Tibial nerve (tissue), 3 donors: ENCODE measurements around the gene DLX4.

Source experiments
- POLR2A ChIP-seq, 2 donors: fragments of 450-650 bp; IDR thresholded peaks; one replicate each; pipeline ENCODE4 v1.6.1; 2017; ENCODE audit warnings: antibody characterized with exemption in 2 of 2, mild to moderate bottlenecking in 2 of 2, moderate library complexity in 2 of 2
- TF ChIP-seq, protein P1 (sequence below), 5 experiments: fragments of 200-600 bp in 3 of 5; fragments of 450-650 bp in 2 of 5; sonication (generic) in 3 of 5; IDR thresholded peaks; one replicate each; pipeline ENCODE4 v1.5.1; 2016 to 2019; ENCODE audit warnings: antibody characterized with exemption in 5 of 5, mild to moderate bottlenecking in 3 of 5, moderate library complexity in 2 of 5

DNA sequence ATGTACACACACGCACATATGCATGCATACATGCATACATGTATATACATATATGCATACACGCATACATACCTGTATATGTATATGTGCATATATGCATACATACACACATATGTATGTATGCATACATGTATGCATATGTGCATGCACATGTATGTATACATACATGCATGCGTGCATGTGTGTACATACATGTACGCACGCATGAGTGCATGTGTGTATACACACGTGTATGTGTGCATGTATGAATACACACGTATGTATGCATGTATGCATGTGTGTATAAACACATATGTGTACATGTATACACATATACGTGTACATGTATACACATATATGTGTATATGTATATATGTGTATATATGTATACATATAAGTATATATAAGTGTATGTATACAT is 54.5 kb downstream of the DLX4 start:
- TF ChIP-seq, protein P1, sequence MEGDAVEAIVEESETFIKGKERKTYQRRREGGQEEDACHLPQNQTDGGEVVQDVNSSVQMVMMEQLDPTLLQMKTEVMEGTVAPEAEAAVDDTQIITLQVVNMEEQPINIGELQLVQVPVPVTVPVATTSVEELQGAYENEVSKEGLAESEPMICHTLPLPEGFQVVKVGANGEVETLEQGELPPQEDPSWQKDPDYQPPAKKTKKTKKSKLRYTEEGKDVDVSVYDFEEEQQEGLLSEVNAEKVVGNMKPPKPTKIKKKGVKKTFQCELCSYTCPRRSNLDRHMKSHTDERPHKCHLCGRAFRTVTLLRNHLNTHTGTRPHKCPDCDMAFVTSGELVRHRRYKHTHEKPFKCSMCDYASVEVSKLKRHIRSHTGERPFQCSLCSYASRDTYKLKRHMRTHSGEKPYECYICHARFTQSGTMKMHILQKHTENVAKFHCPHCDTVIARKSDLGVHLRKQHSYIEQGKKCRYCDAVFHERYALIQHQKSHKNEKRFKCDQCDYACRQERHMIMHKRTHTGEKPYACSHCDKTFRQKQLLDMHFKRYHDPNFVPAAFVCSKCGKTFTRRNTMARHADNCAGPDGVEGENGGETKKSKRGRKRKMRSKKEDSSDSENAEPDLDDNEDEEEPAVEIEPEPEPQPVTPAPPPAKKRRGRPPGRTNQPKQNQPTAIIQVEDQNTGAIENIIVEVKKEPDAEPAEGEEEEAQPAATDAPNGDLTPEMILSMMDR (IDR thresholded peaks at IDR 0.05) = no peak
- no peak for TF ChIP-seq POLR2A (IDR thresholded peaks at IDR 0.05)
